ENCODE measurements around the gene C17orf100. TPM values are rescaled to one million over a fixed set of nuclear protein-coding genes. Genes with fewer than 3 reads are reported as not detected.
"Not testable (repeated sequence)": the region's sequence is repeated elsewhere in the genome, so short reads cannot be mapped to it uniquely, and the experiment has no call there.

The C17orf100 gene
- total RNA-seq, 1 experiment from 2014 or later: 5.7 TPM

GRCh38 chr17:6663200-6663599 is 11.6 kb downstream of the C17orf100 start:
- in situ Hi-C loops (cut with HindIII; ENCODE audit: low pct_unique_long_range_greater_than_20kb, low sequenced_read_pairs); DNase-seq (ENCODE audit: low read depth): not testable (repeated sequence)

- in situ Hi-C loops (cut with HindIII; ENCODE audit: low pct_unique_long_range_greater_than_20kb, low sequenced_read_pairs): no loop called here
Measured at GRCh38 chr17:6666077-6666521, 14.5 kb downstream of the C17orf100 start.

GRCh38 chr17:6666557-6666956 is 15.0 kb downstream of the C17orf100 start:
- in situ Hi-C loops (cut with HindIII; ENCODE audit: low pct_unique_long_range_greater_than_20kb, low sequenced_read_pairs): no loop called here
- DNase-seq (ENCODE audit: low read depth): no peak

More at GRCh38 chr17:6666077-6666521, 14.5 kb downstream of the C17orf100 start:
- peak; percentile 52 for DNase-seq (ENCODE audit: low read depth)

- in situ Hi-C loops (cut with HindIII; ENCODE audit: low pct_unique_long_range_greater_than_20kb, low sequenced_read_pairs): no loop called here
- no peak for DNase-seq (ENCODE audit: low read depth)
Measured at GRCh38 chr17:6667516-6667915, 16.0 kb downstream of the C17orf100 start.

- in situ Hi-C loops (cut with HindIII; ENCODE audit: low pct_unique_long_range_greater_than_20kb, low sequenced_read_pairs): no loop called here
- no peak for DNase-seq (ENCODE audit: low read depth)
Measured at GRCh38 chr17:6668219-6668618, 16.7 kb downstream of the C17orf100 start.

GRCh38 chr17:6668727-6669425 is 17.3 kb downstream of the C17orf100 start:
- DNase-seq (ENCODE audit: low read depth): no peak
- in situ Hi-C loops (cut with HindIII; ENCODE audit: low pct_unique_long_range_greater_than_20kb, low sequenced_read_pairs): no loop called here

GRCh38 chr17:6669479-6670212 is 18.1 kb downstream of the C17orf100 start:
- DNase-seq (ENCODE audit: low read depth): no peak
- in situ Hi-C loops (cut with HindIII; ENCODE audit: low pct_unique_long_range_greater_than_20kb, low sequenced_read_pairs): no loop called here

- in situ Hi-C loops (cut with HindIII; ENCODE audit: low pct_unique_long_range_greater_than_20kb, low sequenced_read_pairs): no loop called here
- DNase-seq (ENCODE audit: low read depth): no peak
Measured at GRCh38 chr17:6670571-6670970, 19.0 kb downstream of the C17orf100 start.

- DNase-seq (ENCODE audit: low read depth): no peak
- in situ Hi-C loops (cut with HindIII; ENCODE audit: low pct_unique_long_range_greater_than_20kb, low sequenced_read_pairs): no loop called here
Measured at GRCh38 chr17:6670999-6671398, 19.4 kb downstream of the C17orf100 start.

- DNase-seq (ENCODE audit: low read depth): no peak
- in situ Hi-C loops (cut with HindIII; ENCODE audit: low pct_unique_long_range_greater_than_20kb, low sequenced_read_pairs): no loop called here
Measured at GRCh38 chr17:6671431-6671830, 19.9 kb downstream of the C17orf100 start.

GRCh38 chr17:6674586-6674985 is 23.0 kb downstream of the C17orf100 start:
- in situ Hi-C loops (cut with HindIII; ENCODE audit: low pct_unique_long_range_greater_than_20kb, low sequenced_read_pairs): no loop called here
- no peak for DNase-seq (ENCODE audit: low read depth)

GRCh38 chr17:6675201-6675825 is 23.8 kb downstream of the C17orf100 start:
- no peak for DNase-seq (ENCODE audit: low read depth)
- in situ Hi-C loops (cut with HindIII; ENCODE audit: low pct_unique_long_range_greater_than_20kb, low sequenced_read_pairs): no loop called here

GRCh38 chr17:6676802-6677157 is 25.2 kb downstream of the C17orf100 start:
- in situ Hi-C loops (cut with HindIII; ENCODE audit: low pct_unique_long_range_greater_than_20kb, low sequenced_read_pairs): no loop called here
- no peak for DNase-seq (ENCODE audit: low read depth)

GRCh38 chr17:6677158-6677831 is 25.7 kb downstream of the C17orf100 start:
- no peak for DNase-seq (ENCODE audit: low read depth)
- in situ Hi-C loops (cut with HindIII; ENCODE audit: low pct_unique_long_range_greater_than_20kb, low sequenced_read_pairs): no loop called here

- in situ Hi-C loops (cut with HindIII; ENCODE audit: low pct_unique_long_range_greater_than_20kb, low sequenced_read_pairs): no loop called here
- no peak for DNase-seq (ENCODE audit: low read depth)
Measured at GRCh38 chr17:6677946-6678345, 26.4 kb downstream of the C17orf100 start.

- no peak for DNase-seq (ENCODE audit: low read depth)
- in situ Hi-C loops (cut with HindIII; ENCODE audit: low pct_unique_long_range_greater_than_20kb, low sequenced_read_pairs): no loop called here
Measured at GRCh38 chr17:6679241-6679640, 27.7 kb downstream of the C17orf100 start.

GRCh38 chr17:6681176-6681575 is 29.6 kb downstream of the C17orf100 start:
- in situ Hi-C loops (cut with HindIII; ENCODE audit: low pct_unique_long_range_greater_than_20kb, low sequenced_read_pairs): no loop called here

GRCh38 chr17:6681671-6682070 is 30.1 kb downstream of the C17orf100 start:
- DNase-seq (ENCODE audit: low read depth): no peak
- in situ Hi-C loops (cut with HindIII; ENCODE audit: low pct_unique_long_range_greater_than_20kb, low sequenced_read_pairs): no loop called here

More at GRCh38 chr17:6681176-6681575, 29.6 kb downstream of the C17orf100 start:
- no peak for DNase-seq (ENCODE audit: low read depth)

GRCh38 chr17:6682339-6682738 is 30.8 kb downstream of the C17orf100 start:
- in situ Hi-C loops (cut with HindIII; ENCODE audit: low pct_unique_long_range_greater_than_20kb, low sequenced_read_pairs): no loop called here
- no peak for DNase-seq (ENCODE audit: low read depth)

Measured in Caki2 (cell line).